Measurements from ENCODE around the gene NOC3L. TPM values are rescaled to one million over a fixed set of nuclear protein-coding genes. Genes with fewer than 3 reads are reported as not detected.

The NOC3L gene
- total RNA-seq, 1 donor, result 21.0 TPM

- Histone ChIP-seq H2AFZ (ENCODE audit: low read length) (no peak overlapping the region), H3K79me2 (ENCODE audit: insufficient read depth, low read length) (no peaks in the 10 kb centered on the region), H3K4me1 (ENCODE audit: insufficient read depth, low read length) (peaks cover 3% of the 10 kb centered on the region), H3K27ac (ENCODE audit: low read depth, low read length) (no peak overlapping the region), H3K9me3 (ENCODE audit: low read depth, low read length) (no peaks in the 10 kb centered on the region), H3K27me3 (ENCODE audit: insufficient read depth, low read length) (no peaks in the 10 kb centered on the region), H3K36me3 (ENCODE audit: insufficient read depth, low read length) (no peaks in the 10 kb centered on the region), H3K4me3 (ENCODE audit: insufficient read depth, low read length) (no peak overlapping the region), H3K4me2 (ENCODE audit: insufficient read depth, low read length) (no peak overlapping the region), H4K20me1 (ENCODE audit: insufficient read depth, low read length) (no peaks in the 10 kb centered on the region)
- no peak for TF ChIP-seq CTCF (IDR thresholded peaks at IDR 0.05; ENCODE audit: extremely low read depth, low read depth, low read length)
- no peak for DNase-seq (ENCODE audit: insufficient read length, low spot score, missing footprints)
Observed at GRCh38 chr10:94383530-94383929, 20.8 kb upstream of the NOC3L start.

GRCh38 chr10:94376865-94377264 lies 14.1 kb upstream of the NOC3L start:
- no peak overlapping the region for H3K27ac ChIP-seq (ENCODE audit: low read depth, low read length)
- H3K9me3 ChIP-seq (ENCODE audit: low read depth, low read length), result no peaks in the 10 kb centered on the region
- no peak for TF ChIP-seq CTCF (IDR thresholded peaks at IDR 0.05; ENCODE audit: extremely low read depth, low read depth, low read length)
- H4K20me1 ChIP-seq (ENCODE audit: insufficient read depth, low read length), result no peaks in the 10 kb centered on the region
- no peak for DNase-seq (ENCODE audit: insufficient read length, low spot score, missing footprints)
- peaks cover 3% of the 10 kb centered on the region for H3K4me1 ChIP-seq (ENCODE audit: insufficient read depth, low read length)
- H3K4me2 ChIP-seq (ENCODE audit: insufficient read depth, low read length), result no peak overlapping the region
- H3K4me3 ChIP-seq (ENCODE audit: insufficient read depth, low read length), result no peak overlapping the region
- H3K36me3 ChIP-seq (ENCODE audit: insufficient read depth, low read length), result no peaks in the 10 kb centered on the region
- H2AFZ ChIP-seq (ENCODE audit: low read length), result no peak overlapping the region
- H3K79me2 ChIP-seq (ENCODE audit: insufficient read depth, low read length), result no peaks in the 10 kb centered on the region
- H3K27me3 ChIP-seq (ENCODE audit: insufficient read depth, low read length), result peaks cover 10% of the 10 kb centered on the region

GRCh38 chr10:94375374-94375773 lies 12.6 kb upstream of the NOC3L start:
- no peaks in the 10 kb centered on the region for H3K79me2 ChIP-seq (ENCODE audit: insufficient read depth, low read length)
- peaks cover 12% of the 10 kb centered on the region for H3K27me3 ChIP-seq (ENCODE audit: insufficient read depth, low read length)
- no peaks in the 10 kb centered on the region for H3K9me3 ChIP-seq (ENCODE audit: low read depth, low read length)
- no peak overlapping the region for H2AFZ ChIP-seq (ENCODE audit: low read length)
- TF ChIP-seq CTCF (IDR thresholded peaks at IDR 0.05; ENCODE audit: extremely low read depth, low read depth, low read length), result no peak
- no peaks in the 10 kb centered on the region for H4K20me1 ChIP-seq (ENCODE audit: insufficient read depth, low read length)
- no peak overlapping the region for H3K4me3 ChIP-seq (ENCODE audit: insufficient read depth, low read length)
- DNase-seq (ENCODE audit: insufficient read length, low spot score, missing footprints), result no peak
- H3K4me2 ChIP-seq (ENCODE audit: insufficient read depth, low read length), result no peak overlapping the region
- H3K4me1 ChIP-seq (ENCODE audit: insufficient read depth, low read length), result no peaks in the 10 kb centered on the region
- H3K27ac ChIP-seq (ENCODE audit: low read depth, low read length), result no peak overlapping the region
- no peaks in the 10 kb centered on the region for H3K36me3 ChIP-seq (ENCODE audit: insufficient read depth, low read length)

GRCh38 chr10:94370501-94370900 lies 7.8 kb upstream of the NOC3L start:
- H3K4me3 ChIP-seq (ENCODE audit: insufficient read depth, low read length), result no peak overlapping the region
- H3K79me2 ChIP-seq (ENCODE audit: insufficient read depth, low read length), result no peaks in the 10 kb centered on the region
- H3K9me3 ChIP-seq (ENCODE audit: low read depth, low read length), result no peaks in the 10 kb centered on the region
- no peaks in the 10 kb centered on the region for H3K36me3 ChIP-seq (ENCODE audit: insufficient read depth, low read length)
- H3K4me2 ChIP-seq (ENCODE audit: insufficient read depth, low read length), result no peak overlapping the region
- no peak overlapping the region for H3K27ac ChIP-seq (ENCODE audit: low read depth, low read length)
- H3K4me1 ChIP-seq (ENCODE audit: insufficient read depth, low read length), result no peaks in the 10 kb centered on the region
- peak; percentile 35 for DNase-seq (ENCODE audit: insufficient read length, low spot score, missing footprints)
- no peaks in the 10 kb centered on the region for H4K20me1 ChIP-seq (ENCODE audit: insufficient read depth, low read length)
- no peak for TF ChIP-seq CTCF (IDR thresholded peaks at IDR 0.05; ENCODE audit: extremely low read depth, low read depth, low read length)
- no peak overlapping the region for H2AFZ ChIP-seq (ENCODE audit: low read length)
- peaks cover 14% of the 10 kb centered on the region for H3K27me3 ChIP-seq (ENCODE audit: insufficient read depth, low read length)

Measured in osteoblast (primary cell).